Tibial nerve (tissue), 4 donors: ENCODE results near the gene AARSD1.

ENCODE experiments used
- CTCF ChIP-seq, 5 experiments: fragments of 200-600 bp in 3 of 5; fragments of 450-650 bp in 2 of 5; sonication (generic) in 3 of 5; IDR thresholded peaks; one replicate each; pipeline ENCODE4 v1.5.1; 2016 to 2019; ENCODE audit warnings: antibody characterized with exemption in 5 of 5, mild to moderate bottlenecking in 3 of 5, moderate library complexity in 2 of 5
- EP300 ChIP-seq, 2 donors: sonication (generic); formaldehyde crosslinking; IDR thresholded peaks; one replicate each; pipeline ENCODE4 v1.6.1; 2017; ENCODE audit warnings: antibody characterized with exemption in 2 of 2, mild to moderate bottlenecking in 1 of 2
- POLR2A ChIP-seq, 2 donors: fragments of 450-650 bp; IDR thresholded peaks; one replicate each; pipeline ENCODE4 v1.6.1; 2017; ENCODE audit warnings: antibody characterized with exemption in 2 of 2, mild to moderate bottlenecking in 2 of 2, moderate library complexity in 2 of 2

- TF ChIP-seq CTCF (IDR thresholded peaks at IDR 0.05) (no peak), POLR2A (IDR thresholded peaks at IDR 0.05) (no peak), EP300 (IDR thresholded peaks at IDR 0.05) (no peak)
Observed at GRCh38 chr17:42967925-42968324, 3.7 kb upstream of the AARSD1 start.
